Muscle layer of colon (tissue), 2 donors: ENCODE results near the gene UAP1.

ENCODE experiments used
- H3K27ac ChIP-seq: one replicate; pipeline ENCODE4 v1.7.0; 2013; ENCODE audit warnings: low read depth, mild to moderate bottlenecking, low read length, moderate library complexity
- H3K27me3 ChIP-seq, 2 donors: one replicate each; pipeline ENCODE4 v1.7.0; 2013; ENCODE audit warnings: low read length in 2 of 2, mild to moderate bottlenecking in 2 of 2; ENCODE audit not compliant: insufficient read depth in 2 of 2, control insufficient read depth in 1 of 2
- H3K36me3 ChIP-seq: one replicate; pipeline ENCODE4 v1.7.0; 2013; ENCODE audit warnings: mild to moderate bottlenecking, low read length; ENCODE audit not compliant: insufficient read depth
- H3K4me1 ChIP-seq: one replicate; pipeline ENCODE4 v1.7.0; 2013; ENCODE audit warnings: mild to moderate bottlenecking, low read length; ENCODE audit not compliant: insufficient read depth
- H3K4me3 ChIP-seq, 2 donors: one replicate each; pipeline ENCODE4 v1.7.0; 2013; ENCODE audit warnings: low read length in 2 of 2, low read depth in 1 of 2, mild to moderate bottlenecking in 1 of 2, moderate library complexity in 1 of 2
- H3K9ac ChIP-seq: one replicate; pipeline ENCODE4 v1.7.0; 2013; ENCODE audit warnings: low read length
- H3K9me3 ChIP-seq: one replicate; pipeline ENCODE4 v1.7.0; 2013; ENCODE audit warnings: mild to moderate bottlenecking, low read length
- donor health status: abdominal sarcoma.
- donor health status: Adenocarcinoma of cecum.

UAP1 gene

GRCh38 chr1:162549001-162549400 lies 12.5 kb upstream of the UAP1 start:
- H3K4me1 ChIP-seq, result peaks cover 7% of the 10 kb centered on the region
- H3K27me3 ChIP-seq, result no peaks in the 10 kb centered on the region
- no peak overlapping the region for H3K9ac ChIP-seq
- no peak overlapping the region for H3K4me3 ChIP-seq
- no peaks in the 10 kb centered on the region for H3K36me3 ChIP-seq
- peak overlapping the region; percentile 73 for H3K27ac ChIP-seq
- no peaks in the 10 kb centered on the region for H3K9me3 ChIP-seq

- H3K27ac ChIP-seq, result no peak overlapping the region
- no peaks in the 10 kb centered on the region for H3K36me3 ChIP-seq
- no peak overlapping the region for H3K9ac ChIP-seq
- no peak overlapping the region for H3K4me3 ChIP-seq
- H3K4me1 ChIP-seq, result peaks cover 7% of the 10 kb centered on the region
- no peaks in the 10 kb centered on the region for H3K27me3 ChIP-seq
- no peaks in the 10 kb centered on the region for H3K9me3 ChIP-seq
These were observed 10.6 kb upstream of the UAP1 start for GRCh38 chr1:162550925-162551324.

GRCh38 chr1:162551969-162552683 lies 9.4 kb upstream of the UAP1 start:
- H3K9ac ChIP-seq, result no peak overlapping the region
- H3K27ac ChIP-seq, result no peak overlapping the region
- H3K4me1 ChIP-seq, result peaks cover 7% of the 10 kb centered on the region
- no peaks in the 10 kb centered on the region for H3K9me3 ChIP-seq
- no peak overlapping the region for H3K4me3 ChIP-seq
- no peaks in the 10 kb centered on the region for H3K27me3 ChIP-seq
- H3K36me3 ChIP-seq, result no peaks in the 10 kb centered on the region

DNA sequence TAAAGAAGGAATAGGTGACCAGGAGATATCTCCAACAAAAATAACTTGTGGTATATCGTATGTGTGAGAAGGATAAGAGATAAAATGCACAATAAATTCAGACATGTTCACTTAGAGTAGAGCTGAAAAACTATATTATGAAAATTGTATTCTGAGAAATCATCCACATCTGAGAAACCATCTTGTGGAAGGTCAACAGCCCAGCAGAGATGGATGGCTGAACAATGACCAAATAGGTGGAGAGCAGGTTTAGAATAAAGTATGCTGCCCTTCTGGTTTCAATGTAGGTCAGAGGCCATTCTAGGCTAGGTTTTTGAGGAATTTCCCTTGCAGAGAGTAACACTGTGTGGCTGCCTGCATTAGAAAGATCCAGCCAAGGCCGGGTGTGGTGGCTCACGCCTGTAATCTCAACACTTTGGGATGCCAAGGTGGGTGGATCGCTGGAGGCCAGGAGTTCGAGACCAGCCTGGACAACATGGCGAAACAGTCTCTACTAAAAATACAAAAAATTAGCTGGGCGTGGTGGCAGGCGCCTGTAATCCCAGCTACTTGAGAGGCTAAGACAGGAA lies 8.8 kb upstream of the UAP1 start:
- no peak overlapping the region for H3K27ac ChIP-seq

DNA sequence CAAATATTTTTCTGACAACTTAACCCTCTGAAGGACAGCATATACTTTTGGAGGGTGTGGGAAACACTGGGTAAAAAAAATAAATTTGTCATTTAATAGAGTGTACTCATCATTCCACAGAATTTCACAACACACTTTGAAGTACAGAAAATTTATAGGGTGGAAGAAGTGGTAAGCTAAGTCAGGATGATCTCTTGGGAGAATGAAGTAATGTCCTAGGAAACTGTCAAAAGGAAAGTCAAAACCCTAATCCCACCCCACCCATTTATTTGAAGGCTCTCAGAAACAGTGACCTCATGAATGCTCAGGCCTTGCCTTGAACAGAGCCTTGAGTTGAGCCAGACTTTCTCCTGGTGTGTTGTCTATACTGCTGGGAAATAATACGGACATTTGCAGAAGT lies 7.3 kb upstream of the UAP1 start:
- no peaks in the 10 kb centered on the region for H3K36me3 ChIP-seq
- H3K9ac ChIP-seq, result no peak overlapping the region
- no peak overlapping the region for H3K27ac ChIP-seq
- H3K27me3 ChIP-seq, result no peaks in the 10 kb centered on the region
- H3K4me3 ChIP-seq, result no peak overlapping the region
- H3K9me3 ChIP-seq, result no peaks in the 10 kb centered on the region
- peaks cover under 1% of the 10 kb centered on the region for H3K4me1 ChIP-seq

More for the DNA sequence above, 8.8 kb upstream of the UAP1 start:
- no peak overlapping the region for H3K9ac ChIP-seq
- peaks cover 7% of the 10 kb centered on the region for H3K4me1 ChIP-seq
- H3K27me3 ChIP-seq, result no peaks in the 10 kb centered on the region
- no peak overlapping the region for H3K4me3 ChIP-seq
- no peaks in the 10 kb centered on the region for H3K36me3 ChIP-seq
- no peaks in the 10 kb centered on the region for H3K9me3 ChIP-seq

DNA sequence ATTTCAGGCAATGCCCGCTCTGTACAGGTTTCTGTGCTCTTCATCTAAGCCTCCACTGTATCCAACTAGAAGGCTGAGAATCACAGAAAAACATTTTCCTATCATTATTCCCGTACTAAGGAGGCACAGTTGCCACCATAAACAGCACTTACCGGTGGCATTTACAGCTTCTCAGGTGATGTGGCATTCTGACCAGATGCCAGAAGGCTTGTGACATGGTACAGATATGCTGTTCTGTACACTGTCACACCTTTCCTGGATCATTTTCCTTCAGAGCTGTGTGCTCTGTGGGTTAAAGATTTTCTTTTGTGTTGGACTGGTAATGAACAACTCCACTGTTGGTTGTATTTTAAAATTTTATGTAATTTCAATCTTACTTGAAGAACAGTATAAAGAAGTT lies 4.0 kb upstream of the UAP1 start:
- Histone ChIP-seq H3K9me3 (no peaks in the 10 kb centered on the region), H3K27ac (no peak overlapping the region), H3K36me3 (no peaks in the 10 kb centered on the region), H3K9ac (no peak overlapping the region), H3K27me3 (no peaks in the 10 kb centered on the region), H3K4me1 (peaks cover 6% of the 10 kb centered on the region), H3K4me3 (no peak overlapping the region)

DNA sequence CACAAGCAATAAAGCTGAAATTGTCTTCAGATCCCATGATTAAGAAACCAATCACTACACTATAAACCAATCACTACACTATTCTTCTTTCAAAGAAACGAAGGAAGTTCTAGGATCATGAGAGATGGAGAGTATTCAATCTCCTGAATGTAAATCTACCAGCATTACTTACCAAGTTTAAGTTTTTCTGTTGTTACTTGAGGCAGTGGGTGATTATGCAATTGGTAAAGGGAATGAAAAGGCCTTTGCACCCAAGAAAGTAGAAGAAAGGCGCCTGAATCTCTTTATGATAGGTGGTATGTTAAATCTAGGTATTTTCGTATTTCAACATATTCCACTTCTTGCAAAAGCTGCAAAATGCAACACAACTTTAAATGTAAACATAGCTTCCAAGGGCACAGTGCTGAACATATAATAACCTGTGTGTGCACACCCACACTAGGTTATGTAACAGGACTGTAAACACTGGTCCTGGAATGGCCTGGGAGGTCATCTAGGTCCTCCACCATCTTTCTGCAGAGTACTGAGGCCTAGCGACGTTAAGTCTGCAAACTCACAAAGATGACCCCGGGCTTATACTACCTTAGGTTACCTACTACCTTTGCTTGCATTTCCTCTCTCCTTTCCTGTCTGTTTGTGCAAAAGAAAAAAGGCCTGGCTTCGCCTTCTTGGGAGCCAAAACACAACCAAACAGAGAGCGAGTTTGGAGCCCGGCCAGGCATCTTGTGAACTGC lies 1.1 kb upstream of the UAP1 start:
- Histone ChIP-seq H3K27me3 (no peaks in the 10 kb centered on the region), H3K4me3 (peak overlapping the region; percentile 62 to 71), H3K27ac (peak overlapping the region; percentile 98), H3K9me3 (no peaks in the 10 kb centered on the region), H3K36me3 (no peaks in the 10 kb centered on the region), H3K9ac (peak overlapping the region; percentile 68), H3K4me1 (peaks cover 12% of the 10 kb centered on the region)

GRCh38 chr1:162561037-162561615 lies 396 bp upstream of the UAP1 start:
- Histone ChIP-seq H3K36me3 (no peaks in the 10 kb centered on the region), H3K9ac (peak overlapping the region; percentile 68), H3K9me3 (no peaks in the 10 kb centered on the region), H3K4me1 (peaks cover 12% of the 10 kb centered on the region), H3K27me3 (no peaks in the 10 kb centered on the region), H3K4me3 (peak overlapping the region; percentile 71 to 75), H3K27ac (peak overlapping the region; percentile 98)

DNA sequence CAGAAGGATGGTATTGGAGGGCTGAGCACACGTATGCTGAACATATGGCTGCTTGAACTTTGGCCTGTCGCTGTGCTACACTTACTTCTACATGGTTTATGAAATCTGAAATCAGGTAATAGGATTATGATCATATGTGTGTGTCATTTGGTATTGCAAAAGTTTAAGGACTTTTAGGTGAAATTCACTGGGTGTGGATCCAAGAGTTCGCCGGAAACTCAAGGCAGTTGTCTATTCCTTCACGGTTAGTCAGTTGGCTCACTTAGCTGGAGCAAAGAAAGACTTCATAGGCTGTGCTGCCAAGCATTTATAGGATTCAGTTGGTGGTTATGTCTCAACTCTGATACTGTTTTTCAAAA lies 927 bp downstream of the UAP1 start:
- peak overlapping the region; percentile 94 for H3K27ac ChIP-seq
- H3K36me3 ChIP-seq, result peaks cover 6% of the 10 kb centered on the region
- H3K4me3 ChIP-seq, result peak overlapping the region; percentile 63 to 75
- H3K27me3 ChIP-seq, result no peaks in the 10 kb centered on the region
- H3K9ac ChIP-seq, result peak overlapping the region; percentile 73
- H3K9me3 ChIP-seq, result no peaks in the 10 kb centered on the region
- H3K4me1 ChIP-seq, result peaks cover 17% of the 10 kb centered on the region

DNA sequence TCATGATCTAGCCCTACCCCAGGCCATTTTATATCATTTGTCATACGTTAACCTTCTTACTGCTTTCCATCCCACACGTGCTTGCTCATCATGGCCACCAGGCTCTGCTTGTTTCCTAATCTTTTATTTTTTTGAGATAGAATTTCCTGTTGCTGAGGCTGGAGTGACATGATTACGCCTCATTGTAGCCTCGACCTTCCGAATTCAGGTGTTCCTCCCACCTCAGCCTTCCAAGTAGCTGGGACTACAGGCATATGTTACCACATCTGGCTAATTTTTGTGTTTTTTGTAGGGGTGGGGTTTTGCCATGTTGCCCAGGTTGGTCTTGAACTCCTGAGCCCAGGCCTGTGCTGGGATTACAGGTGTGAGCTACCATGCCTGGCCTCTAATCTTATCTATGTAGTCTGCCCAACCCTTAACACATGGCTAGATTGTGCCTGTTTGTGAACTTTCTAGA lies 3.3 kb downstream of the UAP1 start:
- no peak overlapping the region for H3K4me3 ChIP-seq
- peaks cover 26% of the 10 kb centered on the region for H3K4me1 ChIP-seq
- no peak overlapping the region for H3K27ac ChIP-seq
- peaks cover 13% of the 10 kb centered on the region for H3K36me3 ChIP-seq
- H3K9ac ChIP-seq, result no peak overlapping the region
- no peaks in the 10 kb centered on the region for H3K9me3 ChIP-seq
- H3K27me3 ChIP-seq, result no peaks in the 10 kb centered on the region

GRCh38 chr1:162565460-162565859 lies 3.9 kb downstream of the UAP1 start:
- Histone ChIP-seq H3K4me3 (no peak overlapping the region), H3K4me1 (peaks cover 24% of the 10 kb centered on the region)

More at GRCh38 chr1:162565460-162565859, 3.9 kb downstream of the UAP1 start:
- no peaks in the 10 kb centered on the region for H3K27me3 ChIP-seq
- H3K27ac ChIP-seq, result no peak overlapping the region
- H3K9me3 ChIP-seq, result no peaks in the 10 kb centered on the region
- peaks cover 13% of the 10 kb centered on the region for H3K36me3 ChIP-seq
- H3K9ac ChIP-seq, result no peak overlapping the region
